ENCODE measurements around the gene CSNK1D. TPM values are rescaled to one million over a fixed set of nuclear protein-coding genes. Genes with fewer than 3 reads are reported as not detected.
"Not testable (repeated sequence)": the region's sequence is repeated elsewhere in the genome, so short reads cannot be mapped to it uniquely, and the experiment has no call there.

Gene CSNK1D
- total RNA-seq, 1 donor, result 50.3 TPM

DNA sequence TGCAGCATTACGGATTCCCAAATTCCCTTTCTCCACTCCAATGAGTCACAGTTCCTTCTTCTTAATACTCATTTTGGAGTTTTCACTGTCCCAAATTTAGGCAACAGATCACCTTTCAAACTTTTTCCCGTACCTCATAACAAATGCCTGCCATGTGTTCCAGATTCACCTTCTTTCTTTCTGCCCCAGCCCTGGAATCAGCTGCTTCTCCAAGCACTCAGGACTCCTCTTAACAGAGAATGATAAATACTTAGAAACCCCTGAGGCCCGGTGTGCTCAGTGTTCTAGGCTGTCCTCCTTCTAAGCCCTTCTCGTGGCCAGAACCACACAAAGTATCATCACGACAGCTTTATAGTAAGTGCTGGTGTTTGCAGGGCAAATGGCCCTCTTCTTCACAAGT, 14.9 kb downstream of the CSNK1D start:
- peaks cover 73% of the 10 kb centered on the region for H4K20me1 ChIP-seq (ENCODE audit: insufficient read depth, low read length)
- no peaks in the 10 kb centered on the region for H3K9me3 ChIP-seq (ENCODE audit: low read depth, low read length)
- H3K79me2 ChIP-seq (ENCODE audit: insufficient read depth, low read length), result peaks cover 84% of the 10 kb centered on the region
- DNase-seq (ENCODE audit: insufficient read length, low spot score, missing footprints), result peak; percentile 32
- H3K27me3 ChIP-seq (ENCODE audit: insufficient read depth, low read length), result no peaks in the 10 kb centered on the region
- H3K4me2 ChIP-seq (ENCODE audit: insufficient read depth, low read length), result no peak overlapping the region
- no peaks in the 10 kb centered on the region for H3K4me1 ChIP-seq (ENCODE audit: insufficient read depth, low read length)
- H3K27ac ChIP-seq (ENCODE audit: low read depth, low read length), result no peak overlapping the region
- H3K4me3 ChIP-seq (ENCODE audit: insufficient read depth, low read length), result no peak overlapping the region
- peaks cover 80% of the 10 kb centered on the region for H3K36me3 ChIP-seq (ENCODE audit: insufficient read depth, low read length)
- TF ChIP-seq, protein P1, sequence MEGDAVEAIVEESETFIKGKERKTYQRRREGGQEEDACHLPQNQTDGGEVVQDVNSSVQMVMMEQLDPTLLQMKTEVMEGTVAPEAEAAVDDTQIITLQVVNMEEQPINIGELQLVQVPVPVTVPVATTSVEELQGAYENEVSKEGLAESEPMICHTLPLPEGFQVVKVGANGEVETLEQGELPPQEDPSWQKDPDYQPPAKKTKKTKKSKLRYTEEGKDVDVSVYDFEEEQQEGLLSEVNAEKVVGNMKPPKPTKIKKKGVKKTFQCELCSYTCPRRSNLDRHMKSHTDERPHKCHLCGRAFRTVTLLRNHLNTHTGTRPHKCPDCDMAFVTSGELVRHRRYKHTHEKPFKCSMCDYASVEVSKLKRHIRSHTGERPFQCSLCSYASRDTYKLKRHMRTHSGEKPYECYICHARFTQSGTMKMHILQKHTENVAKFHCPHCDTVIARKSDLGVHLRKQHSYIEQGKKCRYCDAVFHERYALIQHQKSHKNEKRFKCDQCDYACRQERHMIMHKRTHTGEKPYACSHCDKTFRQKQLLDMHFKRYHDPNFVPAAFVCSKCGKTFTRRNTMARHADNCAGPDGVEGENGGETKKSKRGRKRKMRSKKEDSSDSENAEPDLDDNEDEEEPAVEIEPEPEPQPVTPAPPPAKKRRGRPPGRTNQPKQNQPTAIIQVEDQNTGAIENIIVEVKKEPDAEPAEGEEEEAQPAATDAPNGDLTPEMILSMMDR (IDR thresholded peaks at IDR 0.05; ENCODE audit: extremely low read depth, low read depth, low read length), result no peak
- no peak overlapping the region for H2AFZ ChIP-seq (ENCODE audit: low read length)

DNA sequence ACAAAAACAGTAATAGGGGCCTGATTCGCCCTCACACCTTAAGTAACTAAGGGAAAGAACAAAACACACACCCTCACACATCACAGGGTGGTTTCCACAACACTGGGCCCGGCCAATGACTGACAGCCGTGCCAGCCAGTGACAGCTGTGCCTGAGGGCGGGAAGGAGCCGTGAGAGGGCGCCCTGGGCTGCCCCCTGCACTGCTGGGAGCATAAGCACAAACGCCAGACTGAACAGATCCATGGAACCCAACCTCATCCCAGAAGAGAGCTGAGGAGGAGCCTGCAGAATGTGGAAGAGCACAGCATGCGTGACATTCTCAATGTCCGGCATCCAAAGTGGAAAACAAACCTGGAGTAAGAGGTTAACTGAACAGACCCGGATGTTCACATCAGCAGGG, 16.0 kb downstream of the CSNK1D start:
- H3K79me2 ChIP-seq (ENCODE audit: insufficient read depth, low read length), result peaks cover 84% of the 10 kb centered on the region
- DNase-seq (ENCODE audit: insufficient read length, low spot score, missing footprints), result peak; percentile 87
- H4K20me1 ChIP-seq (ENCODE audit: insufficient read depth, low read length), result peaks cover 73% of the 10 kb centered on the region
- TF ChIP-seq, protein P1 (IDR thresholded peaks at IDR 0.05; ENCODE audit: extremely low read depth, low read depth, low read length), result no peak
- no peak overlapping the region for H3K4me2 ChIP-seq (ENCODE audit: insufficient read depth, low read length)
- peaks cover 80% of the 10 kb centered on the region for H3K36me3 ChIP-seq (ENCODE audit: insufficient read depth, low read length)
- H3K27me3 ChIP-seq (ENCODE audit: insufficient read depth, low read length), result no peaks in the 10 kb centered on the region
- no peaks in the 10 kb centered on the region for H3K4me1 ChIP-seq (ENCODE audit: insufficient read depth, low read length)
- H3K4me3 ChIP-seq (ENCODE audit: insufficient read depth, low read length), result no peak overlapping the region
- H3K27ac ChIP-seq (ENCODE audit: low read depth, low read length), result peak overlapping the region; percentile 20
- no peak overlapping the region for H2AFZ ChIP-seq (ENCODE audit: low read length)
- no peaks in the 10 kb centered on the region for H3K9me3 ChIP-seq (ENCODE audit: low read depth, low read length)

DNA sequence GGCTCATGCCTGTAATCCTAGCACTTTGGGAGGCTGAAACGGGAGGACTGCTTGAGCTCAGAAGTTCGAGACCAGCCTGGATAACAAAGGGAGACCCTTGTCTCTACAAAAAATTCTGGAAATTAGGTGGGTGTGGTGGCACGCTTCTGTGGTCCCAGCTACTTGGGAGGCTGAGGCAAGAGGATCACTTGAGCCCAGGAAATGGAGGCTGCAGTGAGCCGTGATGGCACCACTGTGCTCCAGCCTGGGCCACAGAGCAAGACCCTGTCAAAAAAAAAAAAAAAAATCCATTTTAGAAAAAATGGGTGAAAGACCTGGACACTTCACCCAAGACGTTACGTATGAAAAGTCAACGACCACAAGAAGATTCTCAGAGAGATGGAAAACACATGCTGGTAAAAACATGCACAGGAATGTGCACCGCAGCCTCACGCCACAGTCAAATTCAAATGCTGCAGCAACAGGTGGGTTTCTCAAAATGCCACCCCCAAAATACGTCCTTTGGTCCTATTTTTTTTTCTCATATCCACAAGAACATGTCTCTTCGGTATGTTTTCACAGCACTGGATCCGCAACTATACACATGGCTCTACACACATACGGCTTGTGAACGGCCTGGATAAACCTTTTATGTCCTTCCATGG, 17.1 kb downstream of the CSNK1D start:
- H3K4me1 ChIP-seq (ENCODE audit: insufficient read depth, low read length), result no peaks in the 10 kb centered on the region

DNA sequence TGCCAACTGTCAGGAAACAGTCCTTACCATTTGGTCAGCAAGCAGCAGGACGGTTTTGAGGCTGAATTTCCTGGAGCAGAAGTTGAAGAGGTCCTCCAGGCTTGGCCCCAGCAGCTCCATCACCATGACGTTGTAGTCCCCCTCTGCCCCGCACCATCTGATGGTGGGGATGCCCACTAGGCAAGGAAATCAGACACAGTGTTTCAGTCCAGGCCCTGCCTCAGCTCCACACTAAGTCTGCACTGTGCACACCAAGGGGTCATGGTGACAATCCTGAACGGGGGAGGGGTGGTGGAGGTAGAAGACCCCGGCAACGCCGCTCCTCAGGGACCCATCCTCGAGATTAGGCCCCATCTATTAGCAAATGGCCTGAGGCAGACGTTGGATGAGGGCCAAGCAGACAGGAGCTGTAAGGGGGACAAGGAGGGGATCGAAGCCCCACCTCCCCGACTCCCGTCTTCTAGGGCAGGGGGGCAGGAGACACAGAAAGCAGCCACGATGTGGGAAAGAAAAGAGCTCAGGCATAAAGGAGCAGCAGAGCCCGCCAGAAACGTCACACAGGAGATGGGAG, 18.0 kb downstream of the CSNK1D start:
- H3K4me1 ChIP-seq (ENCODE audit: insufficient read depth, low read length), result no peaks in the 10 kb centered on the region
- no peak overlapping the region for H3K27ac ChIP-seq (ENCODE audit: low read depth, low read length)
- no peak for DNase-seq (ENCODE audit: insufficient read length, low spot score, missing footprints)
- no peaks in the 10 kb centered on the region for H3K9me3 ChIP-seq (ENCODE audit: low read depth, low read length)
- H3K79me2 ChIP-seq (ENCODE audit: insufficient read depth, low read length), result peaks cover 84% of the 10 kb centered on the region
- peaks cover 72% of the 10 kb centered on the region for H4K20me1 ChIP-seq (ENCODE audit: insufficient read depth, low read length)
- H3K4me3 ChIP-seq (ENCODE audit: insufficient read depth, low read length), result no peak overlapping the region
- no peak overlapping the region for H3K4me2 ChIP-seq (ENCODE audit: insufficient read depth, low read length)
- TF ChIP-seq, protein P1 (IDR thresholded peaks at IDR 0.05; ENCODE audit: extremely low read depth, low read depth, low read length), result no peak
- H3K36me3 ChIP-seq (ENCODE audit: insufficient read depth, low read length), result peaks cover 80% of the 10 kb centered on the region
- H3K27me3 ChIP-seq (ENCODE audit: insufficient read depth, low read length), result no peaks in the 10 kb centered on the region
- no peak overlapping the region for H2AFZ ChIP-seq (ENCODE audit: low read length)

More for the DNA sequence above, 17.1 kb downstream of the CSNK1D start:
- H3K36me3 ChIP-seq (ENCODE audit: insufficient read depth, low read length), result peaks cover 80% of the 10 kb centered on the region
- H3K4me2 ChIP-seq (ENCODE audit: insufficient read depth, low read length), result no peak overlapping the region
- no peak overlapping the region for H2AFZ ChIP-seq (ENCODE audit: low read length)
- H4K20me1 ChIP-seq (ENCODE audit: insufficient read depth, low read length), result peaks cover 71% of the 10 kb centered on the region
- peaks cover 84% of the 10 kb centered on the region for H3K79me2 ChIP-seq (ENCODE audit: insufficient read depth, low read length)
- no peaks in the 10 kb centered on the region for H3K9me3 ChIP-seq (ENCODE audit: low read depth, low read length)
- no peak overlapping the region for H3K27ac ChIP-seq (ENCODE audit: low read depth, low read length)
- H3K4me3 ChIP-seq (ENCODE audit: insufficient read depth, low read length), result no peak overlapping the region
- no peaks in the 10 kb centered on the region for H3K27me3 ChIP-seq (ENCODE audit: insufficient read depth, low read length)
- DNase-seq (ENCODE audit: insufficient read length, low spot score, missing footprints), result peak; percentile 36
- TF ChIP-seq, protein P1 (IDR thresholded peaks at IDR 0.05; ENCODE audit: extremely low read depth, low read depth, low read length), result no peak

DNA sequence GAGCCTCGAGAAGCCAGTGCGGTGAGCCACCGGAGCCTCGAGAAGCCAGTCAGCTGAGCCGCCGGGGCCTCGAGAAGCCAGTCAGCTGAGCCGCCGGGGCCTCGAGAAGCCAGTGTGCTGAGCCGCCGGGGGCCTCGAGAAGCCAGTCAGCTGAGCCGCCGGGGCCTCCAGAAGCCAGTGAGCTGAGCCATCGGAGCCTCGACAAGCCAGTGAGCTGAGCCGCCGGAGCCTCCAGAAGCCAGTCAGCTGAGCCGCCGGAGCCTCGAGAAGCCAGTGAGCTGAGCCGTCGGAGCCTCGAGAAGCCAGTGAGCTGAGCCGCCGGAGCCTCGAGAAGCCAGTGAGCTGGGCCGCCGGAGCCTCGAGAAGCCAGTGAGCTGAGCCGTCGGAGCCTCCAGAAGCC, 18.8 kb downstream of the CSNK1D start:
- Histone ChIP-seq H3K79me2 (ENCODE audit: insufficient read depth, low read length) (peaks cover 84% of the 10 kb centered on the region), H3K36me3 (ENCODE audit: insufficient read depth, low read length) (peaks cover 80% of the 10 kb centered on the region), H4K20me1 (ENCODE audit: insufficient read depth, low read length) (peaks cover 77% of the 10 kb centered on the region)
- not testable (repeated sequence) for H3K27ac ChIP-seq (ENCODE audit: low read depth, low read length); H3K9me3 ChIP-seq (ENCODE audit: low read depth, low read length); H3K4me2 ChIP-seq (ENCODE audit: insufficient read depth, low read length); H2AFZ ChIP-seq (ENCODE audit: low read length); DNase-seq (ENCODE audit: insufficient read length, low spot score, missing footprints); H3K4me3 ChIP-seq (ENCODE audit: insufficient read depth, low read length); H3K27me3 ChIP-seq (ENCODE audit: insufficient read depth, low read length); H3K4me1 ChIP-seq (ENCODE audit: insufficient read depth, low read length)

DNA sequence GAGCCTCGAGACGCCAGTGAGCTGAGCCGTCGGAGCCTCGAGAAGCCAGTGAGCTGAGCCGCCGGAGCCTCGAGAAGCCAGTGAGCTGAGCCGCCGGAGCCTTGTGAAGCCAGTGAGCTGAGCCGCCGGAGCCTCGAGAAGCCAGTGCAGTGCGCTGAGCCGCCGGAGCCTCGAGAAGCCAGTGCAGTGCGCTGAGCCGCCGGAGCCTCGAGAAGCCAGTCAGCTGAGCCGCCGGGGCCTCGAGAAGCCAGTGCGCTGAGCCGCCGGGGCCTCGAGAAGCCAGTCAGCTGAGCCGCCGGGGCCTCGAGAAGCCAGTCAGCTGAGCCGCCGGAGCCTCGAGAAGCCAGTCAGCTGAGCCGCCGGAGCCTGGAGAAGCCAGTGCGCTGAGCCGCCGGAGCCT, 19.4 kb downstream of the CSNK1D start:
- H4K20me1 ChIP-seq (ENCODE audit: insufficient read depth, low read length), result peaks cover 77% of the 10 kb centered on the region
- H3K9me3 ChIP-seq (ENCODE audit: low read depth, low read length); H3K27ac ChIP-seq (ENCODE audit: low read depth, low read length); H3K27me3 ChIP-seq (ENCODE audit: insufficient read depth, low read length); H2AFZ ChIP-seq (ENCODE audit: low read length); H3K4me1 ChIP-seq (ENCODE audit: insufficient read depth, low read length); H3K4me3 ChIP-seq (ENCODE audit: insufficient read depth, low read length); DNase-seq (ENCODE audit: insufficient read length, low spot score, missing footprints); H3K4me2 ChIP-seq (ENCODE audit: insufficient read depth, low read length): not testable (repeated sequence)
- H3K79me2 ChIP-seq (ENCODE audit: insufficient read depth, low read length), result peaks cover 84% of the 10 kb centered on the region
- H3K36me3 ChIP-seq (ENCODE audit: insufficient read depth, low read length), result peaks cover 80% of the 10 kb centered on the region

All from osteoblast (primary cell).